ENCODE data around the gene GEMIN7. TPM values are rescaled to one million over a fixed set of nuclear protein-coding genes. Genes with fewer than 3 reads are reported as not detected.

Gene GEMIN7
- total and polyA plus RNA-seq, 2 experiments from 2014 or later: 49.6 to 90.5 TPM

- no peak for TF ChIP-seq ZNF331 (CRISPR knock-in tag; IDR thresholded peaks at IDR 0.05; ENCODE audit: low read depth)
- TF ChIP-seq CREB1 (CRISPR knock-in tag; IDR thresholded peaks at IDR 0.05; ENCODE audit: low read depth): no peak
- TF ChIP-seq EZH2phosphoT487 (IDR thresholded peaks at IDR 0.05; ENCODE audit: unreplicated experiment): no peak
- TF ChIP-seq STAT1 (IDR thresholded peaks at IDR 0.05; ENCODE audit: unreplicated experiment): no peak
- no peak for TF ChIP-seq CTCF (conservative IDR thresholded peaks at IDR 0.05; ENCODE audit: low read depth in 2 of 2)
- TF ChIP-seq NANOG (IDR thresholded peaks at IDR 0.05; ENCODE audit: borderline replicate concordance): no peak
- TF ChIP-seq EZH2 (IDR thresholded peaks at IDR 0.05; ENCODE audit: low read depth, unreplicated experiment): no peak
- no peak for TF ChIP-seq POLR2AphosphoS5 (IDR thresholded peaks at IDR 0.05; ENCODE audit: low read depth)
These were observed 46.6 kb upstream of the GEMIN7 start (continued) for GRCh38 chr19:45032421-45032820.

GRCh38 chr19:45035755-45036154 is 43.3 kb upstream of the GEMIN7 start:
- Histone ChIP-seq H3K4me2 (no peak overlapping the region), H3K36me3 (ENCODE audit: insufficient read depth) (no peaks in the 10 kb centered on the region; the same call in 1 of the 2 replicates), H3K4me3 (no peak overlapping the region), H3K4me1 (ENCODE audit: insufficient read depth) (peaks cover 6% of the 10 kb centered on the region), H3K27ac (ENCODE audit: low read depth) (no peak overlapping the region), H4K20me1 (replicated peaks; ENCODE audit: insufficient read depth) (peaks cover 13% of the 10 kb centered on the region), H3K9me2 (ENCODE audit: insufficient read depth) (no peaks in the 10 kb centered on the region), H3K27me3 (ENCODE audit: insufficient read depth) (no peaks in the 10 kb centered on the region), H2AFZ (no peak overlapping the region), H3F3A (replicated peaks; ENCODE audit: low read depth) (peaks cover 16% of the 10 kb centered on the region), H3K79me2 (replicated peaks; ENCODE audit: insufficient read depth) (peaks cover 16% of the 10 kb centered on the region)
- H3K4me3 Mint-ChIP-seq: no peak overlapping the region
- DNase-seq (ENCODE audit: low spot score): no peak
- H3K27ac Mint-ChIP-seq: no peak overlapping the region
- peaks cover 9% of the 10 kb centered on the region for H3K27me3 Mint-ChIP-seq (ENCODE audit: insufficient read depth, low read depth, poor library complexity)
- peaks cover 5% of the 10 kb centered on the region; the same call in 2 of the 3 replicates for H3K9me3 Mint-ChIP-seq
- H3K4me1 Mint-ChIP-seq: peaks cover 10% of the 10 kb centered on the region
- no peak for ATAC-seq
- TF ChIP-seq CTCF (conservative IDR thresholded peaks at IDR 0.05; ENCODE audit: low read depth in 2 of 2) (no peak), ZNF462 (CRISPR knock-in tag; IDR thresholded peaks at IDR 0.05) (no peak), EZH2 (IDR thresholded peaks at IDR 0.05; ENCODE audit: low read depth, unreplicated experiment) (no peak), POLR2AphosphoS5 (IDR thresholded peaks at IDR 0.05; ENCODE audit: low read depth) (no peak), STAT1 (IDR thresholded peaks at IDR 0.05; ENCODE audit: unreplicated experiment) (no peak), ETS1 (IDR thresholded peaks at IDR 0.05) (no peak), EZH2phosphoT487 (IDR thresholded peaks at IDR 0.05; ENCODE audit: unreplicated experiment) (no peak)
- H3K36me3 Mint-ChIP-seq (ENCODE audit: low read depth): peaks cover 25% of the 10 kb centered on the region

All from GM23338 (cell line).